DMS79 (cell line): ENCODE measurements around the gene ALG14.
"Not testable (repeated sequence)": the region's sequence is repeated elsewhere in the genome, so short reads cannot be mapped to it uniquely, and the experiment has no call there.

Experiments used
- DNase-seq: peaks from one replicate; lab custom pipeline; 2025; lab: John Stamatoyannopoulos, UW

Gene ALG14

DNA sequence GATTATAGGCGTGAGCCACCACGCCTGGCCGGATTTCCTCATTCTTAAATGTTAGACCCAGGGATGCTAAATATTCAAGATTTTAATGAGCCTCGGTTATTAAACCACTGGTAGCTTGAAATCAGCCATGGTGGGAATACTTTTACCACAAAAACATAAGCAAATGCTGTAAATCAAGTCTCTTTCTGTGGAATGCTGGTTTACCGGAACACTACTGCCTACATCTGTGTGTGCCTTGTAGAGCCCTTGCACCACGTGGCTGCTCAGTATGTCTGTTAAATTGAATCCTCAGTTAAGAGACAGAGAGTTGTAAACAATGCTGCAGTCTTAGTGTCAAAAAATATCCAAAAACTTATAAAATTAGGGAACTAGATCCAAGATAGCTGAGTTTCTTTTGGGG, 119.0 kb downstream of the ALG14 start:
- no peak for DNase-seq

DNA sequence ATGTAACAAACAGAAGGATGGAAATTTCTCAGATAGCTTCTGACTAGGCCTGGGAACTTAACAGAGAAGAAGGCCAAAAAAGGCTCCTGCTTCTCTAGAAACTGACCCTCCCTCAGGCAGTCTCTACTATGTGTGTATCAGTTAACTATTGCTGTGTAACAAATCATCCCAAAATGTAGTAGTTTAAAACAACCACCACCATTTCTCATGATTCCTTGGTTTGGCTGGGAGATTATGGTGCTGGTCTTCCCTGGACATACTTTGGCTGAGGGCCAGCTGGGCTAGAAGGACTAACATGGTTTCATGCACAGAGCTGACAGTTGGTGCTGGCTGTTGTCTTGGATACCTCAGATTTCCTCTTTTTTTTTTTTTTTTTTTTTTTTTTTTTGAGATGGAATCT, 119.6 kb downstream of the ALG14 start:
- no peak for DNase-seq

DNA sequence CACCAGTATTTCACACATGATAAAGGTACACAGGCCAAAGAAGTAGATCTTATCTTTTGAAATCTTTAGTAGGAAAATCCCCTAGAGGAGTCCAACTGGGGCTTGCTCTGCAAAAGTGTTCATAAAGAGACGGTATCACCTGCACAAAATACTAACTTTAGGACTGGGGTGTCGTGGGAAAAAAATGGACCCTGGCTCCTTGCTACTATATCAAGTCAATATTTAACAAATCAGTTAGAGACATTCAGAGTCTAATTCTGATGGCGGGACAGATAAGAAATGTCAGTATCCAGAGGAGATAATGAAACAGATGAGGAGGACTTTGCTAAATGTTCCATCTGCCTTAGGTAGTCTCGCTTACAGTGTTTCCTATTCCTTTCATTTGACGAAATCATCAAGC, 120.2 kb downstream of the ALG14 start:
- DNase-seq: no peak

DNA sequence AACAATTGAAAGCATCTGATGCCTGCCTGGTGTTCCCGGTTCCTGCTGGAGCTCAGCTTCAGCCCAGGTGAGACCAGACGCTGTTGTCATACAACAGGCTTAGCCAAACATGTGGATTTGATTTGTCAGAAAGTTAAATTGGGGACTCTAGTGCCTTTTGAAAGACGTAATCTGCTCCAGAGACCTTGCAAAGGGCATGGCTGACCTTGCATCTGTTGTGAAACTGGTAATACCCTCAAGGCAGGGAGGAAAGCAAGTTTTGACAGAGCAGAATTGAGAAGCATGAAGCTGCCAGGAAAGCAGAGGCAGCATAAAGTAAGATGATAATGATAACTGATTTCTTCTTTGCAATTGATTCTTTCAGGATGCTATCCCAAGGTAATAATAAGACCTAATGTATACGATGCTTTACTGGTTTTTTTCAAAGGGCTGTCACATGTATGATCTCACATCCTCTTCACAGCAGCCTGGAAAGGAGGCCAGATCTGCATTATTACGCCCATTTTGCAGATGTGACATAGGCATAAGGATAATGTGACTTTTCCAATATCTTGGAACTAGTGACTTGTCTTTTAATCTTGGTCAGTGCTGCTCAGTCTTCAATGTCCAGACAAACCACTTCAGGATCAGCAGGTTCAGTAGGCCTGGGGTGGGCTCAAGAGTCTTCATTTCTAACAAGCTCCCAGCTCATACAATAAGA, 121.1 kb downstream of the ALG14 start:
- no peak for DNase-seq

DNA sequence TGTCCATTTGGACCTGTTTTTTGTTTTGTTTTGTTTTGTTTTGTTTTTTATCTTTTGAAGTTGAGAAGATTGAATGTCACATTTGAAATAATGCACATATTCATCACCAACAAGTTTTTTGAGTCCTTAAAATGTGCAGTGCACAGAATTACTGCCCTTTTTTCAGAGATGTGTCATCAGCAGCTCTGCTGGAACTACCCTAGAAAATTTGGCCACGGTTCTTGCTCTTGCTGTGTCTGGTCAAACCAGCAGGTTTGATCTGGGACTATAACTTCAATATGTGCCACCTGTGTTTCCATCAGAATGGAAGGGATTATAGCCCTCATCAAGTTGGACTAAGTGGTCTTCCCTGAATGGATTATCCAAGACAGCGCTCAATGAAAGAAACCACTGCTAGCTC, 121.7 kb downstream of the ALG14 start:
- DNase-seq: no peak

DNA sequence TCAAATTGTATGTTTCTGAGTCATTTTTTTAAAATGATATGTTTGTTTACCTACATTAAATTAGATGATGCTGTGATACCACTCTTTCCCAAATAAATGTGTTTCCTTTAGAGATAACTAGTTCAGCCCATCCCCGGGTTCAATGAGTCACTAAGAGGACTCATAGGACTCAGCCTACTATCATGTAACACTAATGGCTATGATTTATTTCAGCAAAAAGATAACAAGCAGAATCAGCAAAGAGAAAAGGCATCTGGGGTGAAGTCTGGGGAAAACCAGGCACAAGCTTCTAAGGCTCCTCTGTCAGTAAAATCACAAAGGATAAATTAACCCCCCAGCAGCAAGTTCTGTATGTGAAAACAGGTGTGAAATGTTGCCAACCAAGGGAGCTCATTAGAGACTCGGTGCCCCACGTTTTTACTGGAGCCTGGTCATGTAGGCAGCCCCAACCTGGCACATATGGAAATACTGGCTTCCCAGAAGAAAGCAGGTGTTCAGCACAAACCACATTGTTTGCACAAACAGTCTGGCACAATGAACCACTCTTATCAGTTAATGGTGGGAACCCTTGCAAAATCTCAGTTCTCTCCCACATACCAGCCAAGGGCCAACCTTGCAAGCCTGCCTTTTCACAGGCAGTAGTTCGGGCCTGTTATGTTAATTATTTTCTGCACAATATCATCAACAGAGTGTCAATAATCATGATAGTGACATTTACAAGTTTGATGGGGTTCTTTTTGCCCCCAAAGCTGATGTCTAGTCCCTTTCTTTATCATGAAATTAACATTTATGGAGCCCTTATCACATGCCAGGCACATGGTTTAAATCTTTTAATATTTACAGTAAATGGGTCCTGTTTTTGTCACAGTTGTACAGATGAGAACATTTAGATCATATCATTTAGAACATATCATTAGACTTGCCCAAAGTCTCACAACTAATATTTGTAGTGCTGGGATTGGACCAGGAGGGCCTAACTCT, 122.8 kb downstream of the ALG14 start:
- peak; percentile 76 for DNase-seq

DNA sequence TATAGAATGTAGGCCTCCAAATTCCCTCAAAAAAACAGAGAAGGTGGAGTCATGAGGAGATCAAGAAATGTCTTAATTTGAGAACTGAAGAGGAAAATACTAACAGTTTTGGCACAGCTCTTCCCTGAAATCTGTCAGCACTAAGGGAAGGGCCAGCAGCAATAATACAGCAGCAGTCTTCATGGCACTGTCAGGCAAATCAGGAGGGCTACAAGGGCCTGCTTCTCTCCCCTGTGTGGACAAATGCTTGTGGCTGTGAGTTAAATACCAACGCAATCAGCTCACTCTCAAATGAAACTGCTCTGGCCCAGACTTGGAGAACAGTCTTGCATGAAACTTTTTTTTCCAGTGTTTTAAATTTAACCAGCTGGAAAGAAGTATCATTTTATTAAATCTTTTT, 125.3 kb downstream of the ALG14 start:
- no peak for DNase-seq

DNA sequence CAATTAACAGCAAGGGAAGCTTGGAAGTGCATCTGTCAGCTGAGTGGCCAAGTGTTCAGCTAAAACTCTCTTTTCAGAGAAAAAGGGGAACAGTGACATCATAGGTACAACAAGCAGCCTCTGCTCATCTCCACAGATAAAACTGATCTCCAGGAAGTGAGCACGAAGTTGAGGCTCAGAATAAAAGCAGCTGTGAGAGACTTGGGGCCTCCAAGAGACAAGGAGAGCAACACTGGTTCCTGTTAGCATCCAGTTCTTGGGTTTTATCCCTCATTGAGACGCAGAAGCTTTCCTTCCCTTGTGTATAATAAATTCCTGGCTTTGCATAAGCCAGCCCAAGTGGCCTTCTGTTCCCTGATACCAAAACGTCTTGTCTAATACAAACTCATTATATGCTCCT, 125.9 kb downstream of the ALG14 start:
- no peak for DNase-seq

DNA sequence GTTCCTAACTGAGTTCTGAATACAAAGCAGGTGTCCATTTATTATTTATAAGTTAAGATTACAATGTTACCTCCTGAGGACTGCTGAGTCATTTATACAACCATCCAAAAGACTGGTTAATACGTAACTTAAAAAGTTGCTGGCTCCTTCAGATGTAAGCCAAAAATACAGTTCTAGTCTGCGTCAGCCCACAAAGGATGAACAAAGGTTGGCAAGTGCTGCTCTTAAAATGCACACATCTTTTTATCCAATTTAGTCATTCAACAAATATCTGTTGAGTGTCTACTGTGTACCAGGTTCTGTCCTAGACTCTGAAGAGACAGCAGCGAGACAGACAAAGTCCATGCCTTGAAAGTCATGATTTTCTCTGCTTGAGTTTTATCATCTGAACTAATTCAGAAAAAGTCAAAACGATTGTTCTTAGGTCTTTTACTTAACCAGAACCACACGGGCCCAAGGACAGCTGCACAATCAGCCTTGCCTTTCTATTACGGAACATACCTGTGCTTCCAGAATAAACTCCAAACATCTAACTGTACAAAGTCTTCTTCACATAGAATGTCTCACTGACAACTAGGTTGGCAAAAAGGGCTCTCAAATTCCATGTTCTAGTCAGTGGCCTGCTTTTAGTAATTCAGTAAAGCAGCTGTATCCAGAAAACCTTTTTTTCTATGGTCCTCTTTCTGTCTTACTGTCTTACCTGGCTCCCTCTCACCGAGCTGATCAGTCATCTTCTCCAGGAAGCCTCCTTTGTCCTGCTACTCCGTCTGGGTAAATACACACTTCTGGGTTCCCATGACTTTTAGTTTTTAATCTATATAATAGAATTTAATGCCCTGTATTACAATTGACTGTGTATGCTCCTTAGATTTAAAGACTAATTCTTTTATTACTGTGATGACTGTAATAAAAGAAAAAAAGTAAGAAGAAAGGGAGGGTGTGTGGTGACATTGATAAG, 130.3 kb downstream of the ALG14 start:
- no peak for DNase-seq

DNA sequence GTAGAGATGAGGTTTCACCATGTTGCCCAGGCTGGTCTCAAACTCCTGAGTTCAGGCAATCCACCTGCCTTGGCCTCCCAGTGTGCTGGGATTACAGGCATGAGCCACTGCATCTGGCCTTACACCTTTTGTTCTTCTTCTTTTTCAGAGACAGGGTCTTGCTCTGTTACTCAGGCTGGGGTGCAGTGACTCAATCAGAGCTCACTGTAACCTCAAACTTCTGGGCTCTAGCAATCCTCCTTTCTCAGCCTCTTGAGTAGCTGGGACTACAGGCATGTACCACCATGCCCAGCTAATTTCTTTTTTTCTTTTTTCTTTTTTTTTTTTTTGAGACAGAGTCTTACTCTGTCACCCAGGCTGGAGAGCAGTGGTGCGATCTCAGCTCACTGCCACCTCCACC, 131.3 kb downstream of the ALG14 start:
- not testable (repeated sequence) for DNase-seq

DNA sequence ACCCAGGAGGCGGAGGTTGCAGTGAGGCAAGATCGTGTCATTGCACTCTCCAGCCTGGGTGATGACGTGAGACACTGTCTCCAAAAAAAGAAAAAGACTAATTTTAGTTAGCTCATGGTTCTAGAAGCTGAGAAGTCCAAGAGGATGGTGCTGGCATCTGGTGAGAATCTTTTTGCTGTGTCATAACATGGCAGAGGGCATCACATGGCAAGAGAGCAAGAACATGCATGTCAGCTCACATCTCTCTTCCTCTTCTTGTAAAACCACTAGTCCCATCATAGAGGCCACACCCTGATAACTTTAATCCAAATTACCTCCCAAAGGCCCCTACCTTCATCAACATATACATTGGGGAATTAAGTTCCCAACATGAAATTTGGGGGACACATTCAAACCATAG, 132.0 kb downstream of the ALG14 start:
- DNase-seq: no peak

DNA sequence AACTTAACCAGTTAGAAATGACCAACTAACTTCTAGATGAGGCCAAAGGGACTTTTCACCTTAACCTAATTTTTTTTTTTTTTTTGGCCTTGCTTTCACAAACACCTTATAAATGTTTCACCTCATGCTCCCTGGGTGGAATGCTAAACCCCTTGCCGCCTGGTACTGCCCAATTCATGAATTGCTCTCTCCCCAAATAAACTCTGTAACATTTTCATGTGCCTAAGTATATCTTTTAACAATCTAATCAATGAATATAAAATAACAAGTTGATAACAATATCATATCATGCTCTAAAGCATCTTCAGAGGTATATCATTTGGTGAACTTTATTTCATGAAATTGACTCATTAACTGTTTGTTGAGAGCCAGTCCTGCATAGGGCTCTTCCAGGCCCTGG, 134.9 kb downstream of the ALG14 start:
- DNase-seq: no peak

DNA sequence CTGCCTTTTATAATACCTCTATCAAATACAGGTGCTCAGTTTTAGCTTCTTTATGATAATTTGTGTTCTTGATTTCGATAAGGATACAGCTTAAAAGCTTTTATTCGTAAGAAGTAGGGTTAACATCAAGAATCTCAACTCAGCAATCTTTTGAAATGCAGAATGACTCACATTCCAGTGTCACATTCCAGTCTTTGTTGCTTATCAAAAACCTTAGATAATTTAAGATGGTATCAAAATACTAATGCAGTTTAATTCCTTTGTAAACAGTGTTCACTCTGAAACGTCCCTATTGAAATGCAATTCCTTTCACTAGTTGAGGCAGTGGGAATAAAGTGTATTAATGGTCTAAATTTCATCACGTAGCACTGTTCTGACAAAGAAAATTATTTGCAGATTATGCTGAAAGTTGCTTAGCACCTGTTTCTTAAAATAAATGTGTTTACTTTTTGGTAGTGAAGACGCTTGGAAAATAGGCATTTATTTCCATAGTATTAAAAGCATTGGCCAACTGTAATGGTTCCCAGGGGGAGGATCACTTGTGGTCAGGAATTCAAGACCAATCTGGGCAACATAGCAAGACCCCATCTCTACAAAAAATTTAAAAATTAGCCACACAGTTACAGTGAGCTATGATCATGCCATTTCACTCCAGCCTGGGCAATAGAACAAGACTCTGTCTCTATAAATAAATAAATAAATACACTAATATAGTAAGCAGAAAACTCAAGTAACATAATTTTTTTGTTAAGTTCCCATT, 135.7 kb downstream of the ALG14 start:
- no peak for DNase-seq

DNA sequence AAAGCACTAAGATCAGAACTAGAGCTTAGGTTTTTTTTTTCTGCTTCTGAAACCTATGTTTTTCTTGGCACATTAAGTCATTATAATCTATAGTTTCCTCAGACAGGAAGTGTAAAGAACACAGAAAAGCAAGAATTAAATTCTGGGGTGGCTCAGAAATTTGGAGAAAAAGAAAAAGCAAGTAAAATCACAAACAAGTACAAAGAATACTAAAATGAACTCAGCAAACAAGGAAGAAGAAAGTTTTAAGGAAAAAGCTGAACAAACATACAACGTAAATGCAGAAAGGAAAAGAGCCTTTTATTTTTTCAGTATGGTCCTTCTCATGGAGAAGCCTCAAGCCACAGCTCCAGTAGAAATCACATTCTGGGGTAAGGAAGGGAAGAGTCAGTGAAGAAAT, 137.3 kb downstream of the ALG14 start:
- no peak for DNase-seq

DNA sequence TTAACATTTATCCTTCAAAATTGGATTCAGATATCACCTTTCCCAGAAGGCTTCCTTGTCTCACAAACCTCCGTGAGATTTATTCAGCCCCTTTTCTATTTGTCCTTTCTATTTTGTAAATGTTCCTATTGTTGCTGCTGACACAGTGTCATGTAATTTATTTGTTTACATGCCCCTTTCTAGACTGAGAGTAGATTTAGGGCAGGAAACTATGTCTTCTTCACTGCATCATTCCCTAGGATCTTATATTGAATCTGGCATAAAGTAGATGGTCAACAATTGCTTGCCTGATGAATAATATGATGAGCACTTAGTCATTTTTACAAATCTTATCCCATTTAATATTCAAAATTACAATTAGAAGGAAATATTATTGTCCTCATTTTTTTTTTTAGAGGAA, 137.7 kb downstream of the ALG14 start:
- no peak for DNase-seq

DNA sequence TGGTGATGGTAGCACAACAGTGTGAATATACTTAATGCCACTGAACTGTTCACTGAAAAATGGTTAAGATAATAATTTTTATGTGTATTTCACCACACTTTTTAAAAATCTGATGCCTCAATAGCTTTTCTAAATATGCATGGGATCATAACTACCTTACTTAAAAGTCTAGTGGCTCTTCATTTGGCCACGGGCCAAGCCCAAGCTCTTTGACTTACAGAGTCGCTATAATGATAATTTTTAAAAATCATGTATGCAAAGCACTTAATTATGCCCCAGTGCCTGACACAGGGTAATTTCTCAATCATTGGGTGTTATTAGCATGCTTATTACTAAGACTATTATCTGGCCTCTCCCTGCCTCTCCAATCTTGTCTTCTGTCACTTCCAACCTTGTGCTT, 138.2 kb downstream of the ALG14 start:
- no peak for DNase-seq

DNA sequence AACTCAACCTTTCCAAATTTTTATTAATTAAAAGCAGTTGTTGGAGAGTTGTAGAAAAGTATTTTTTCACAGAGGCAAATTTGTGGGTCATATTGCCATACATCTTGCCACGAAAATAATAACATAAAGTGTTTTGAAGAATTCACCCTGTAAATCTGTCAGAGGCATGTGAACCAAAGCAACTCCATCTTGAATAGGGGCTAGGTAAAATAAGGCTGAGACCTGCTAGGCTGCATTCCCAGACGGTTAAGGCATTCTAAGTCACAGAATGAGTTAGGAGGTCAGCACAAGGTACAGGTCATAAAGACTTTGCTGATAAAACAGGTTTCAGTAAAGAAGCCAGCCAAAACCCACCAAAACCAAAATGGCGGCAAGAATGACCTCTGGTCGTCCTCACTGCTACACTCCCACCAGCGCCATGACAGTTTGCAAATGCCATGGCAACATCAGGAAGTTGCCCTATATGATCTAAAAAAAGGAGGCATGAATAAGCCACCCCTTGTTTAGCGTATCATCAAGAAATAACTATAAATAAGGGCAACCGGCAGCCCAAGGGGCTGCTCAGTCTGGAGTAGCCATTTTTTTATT, 141.4 kb downstream of the ALG14 start:
- no peak for DNase-seq

DNA sequence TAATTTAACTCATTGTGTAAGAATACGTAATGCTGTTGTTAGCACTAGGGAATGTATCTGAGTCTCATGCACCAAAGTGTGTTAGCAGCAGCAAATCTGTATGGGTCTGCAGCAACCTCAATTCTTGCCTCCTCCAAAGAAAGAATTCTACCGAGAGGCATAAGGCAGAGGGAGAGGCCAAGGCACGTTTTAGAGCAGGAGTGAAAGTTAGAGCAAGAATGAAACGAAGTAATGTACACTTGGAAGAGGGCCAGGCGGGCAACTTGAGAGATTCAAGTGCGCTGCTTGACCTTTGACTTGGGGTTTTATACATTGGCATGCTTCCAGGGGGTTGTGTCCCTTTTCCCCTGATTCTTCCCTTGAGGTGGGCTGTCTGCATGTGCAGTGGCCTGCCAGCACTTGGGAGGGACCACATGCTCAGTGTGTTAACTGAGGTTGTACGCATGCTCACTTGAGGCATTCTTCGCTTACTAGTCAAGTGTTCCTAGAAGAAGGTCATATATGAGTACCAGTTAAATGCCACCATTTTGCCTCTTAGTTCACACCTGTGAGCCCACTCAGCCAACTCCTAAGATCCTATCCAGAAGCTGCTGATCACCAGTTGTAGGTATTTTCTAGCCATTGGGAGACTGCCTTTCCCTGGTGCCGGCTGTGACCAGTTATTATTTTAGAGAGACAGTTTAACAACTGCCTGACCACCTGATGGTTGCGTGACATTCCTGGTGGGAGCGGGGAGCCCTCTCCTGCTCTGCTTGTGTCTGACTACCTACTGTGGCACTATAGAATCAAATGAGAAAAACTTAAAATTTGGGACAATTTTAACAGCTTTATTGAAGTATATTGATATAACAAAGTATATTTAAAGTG, 143.2 kb downstream of the ALG14 start:
- no peak for DNase-seq

DNA sequence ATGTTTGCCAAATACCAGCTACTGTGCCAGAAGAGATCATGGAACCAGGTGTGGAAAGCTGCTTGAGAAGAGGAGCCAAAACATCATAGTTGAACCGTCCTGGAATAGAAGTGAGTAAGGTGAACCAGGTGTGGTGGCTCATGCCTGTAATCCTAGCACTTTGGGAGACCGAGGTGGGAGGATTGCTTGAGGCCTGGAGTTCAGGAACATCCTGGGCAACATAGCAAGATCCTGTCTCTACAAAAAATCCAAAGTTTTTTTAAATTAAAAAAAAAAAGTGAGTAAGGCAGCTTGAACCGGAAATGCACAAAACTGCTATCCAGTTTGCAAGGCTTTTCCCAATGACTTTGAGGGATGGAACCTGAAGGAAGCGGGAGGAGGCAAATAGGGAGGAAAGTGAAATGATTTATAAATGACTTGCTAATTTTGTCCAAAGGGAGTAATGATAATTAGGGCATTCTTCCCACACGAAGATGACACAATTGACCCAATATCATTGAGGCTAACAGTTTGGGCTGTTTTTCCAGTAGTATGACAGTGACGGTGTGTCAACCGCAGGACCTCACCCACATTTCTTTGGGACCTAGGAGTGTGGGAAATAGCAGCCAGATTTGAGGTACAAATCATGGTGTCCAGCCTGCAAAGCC, 144.3 kb downstream of the ALG14 start:
- DNase-seq: no peak
